Prostate gland (tissue), 2 donors: ENCODE data around the gene GIPC1.

Experiments
- POLR2AphosphoS5 ChIP-seq: sonication (generic); formaldehyde crosslinking; IDR thresholded peaks from one replicate; pipeline ENCODE4 v1.6.1; 2017; ENCODE audit warnings: antibody characterized with exemption
- TF ChIP-seq, protein P1 (sequence below), 4 experiments: fragments of 200-600 bp in 2 of 4; fragments of 450-650 bp in 2 of 4; sonication (generic) in 2 of 4; IDR thresholded peaks; 1 replicate in 3 of 4; 2 replicates in 1 of 4; pipeline ENCODE4 v1.5.1; 2016 to 2019; ENCODE audit warnings: antibody characterized with exemption in 4 of 4, mild to moderate bottlenecking in 2 of 4, moderate library complexity in 2 of 4

- TF ChIP-seq, protein P1, sequence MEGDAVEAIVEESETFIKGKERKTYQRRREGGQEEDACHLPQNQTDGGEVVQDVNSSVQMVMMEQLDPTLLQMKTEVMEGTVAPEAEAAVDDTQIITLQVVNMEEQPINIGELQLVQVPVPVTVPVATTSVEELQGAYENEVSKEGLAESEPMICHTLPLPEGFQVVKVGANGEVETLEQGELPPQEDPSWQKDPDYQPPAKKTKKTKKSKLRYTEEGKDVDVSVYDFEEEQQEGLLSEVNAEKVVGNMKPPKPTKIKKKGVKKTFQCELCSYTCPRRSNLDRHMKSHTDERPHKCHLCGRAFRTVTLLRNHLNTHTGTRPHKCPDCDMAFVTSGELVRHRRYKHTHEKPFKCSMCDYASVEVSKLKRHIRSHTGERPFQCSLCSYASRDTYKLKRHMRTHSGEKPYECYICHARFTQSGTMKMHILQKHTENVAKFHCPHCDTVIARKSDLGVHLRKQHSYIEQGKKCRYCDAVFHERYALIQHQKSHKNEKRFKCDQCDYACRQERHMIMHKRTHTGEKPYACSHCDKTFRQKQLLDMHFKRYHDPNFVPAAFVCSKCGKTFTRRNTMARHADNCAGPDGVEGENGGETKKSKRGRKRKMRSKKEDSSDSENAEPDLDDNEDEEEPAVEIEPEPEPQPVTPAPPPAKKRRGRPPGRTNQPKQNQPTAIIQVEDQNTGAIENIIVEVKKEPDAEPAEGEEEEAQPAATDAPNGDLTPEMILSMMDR (IDR thresholded peaks at IDR 0.05): no peak
- TF ChIP-seq POLR2AphosphoS5: no peak
These were observed 23.4 kb upstream of the GIPC1 start for GRCh38 chr19:14519245-14519859.
